HG03064 (cell line): ENCODE measurements around the gene PALM2AKAP2.

Source experiments
- ATAC-seq: cut with Tn5 transposase; IDR thresholded peaks from one replicate; pipeline ENCODE4 v1.9.1; 2021; ENCODE audit warnings: low read depth; ENCODE audit not compliant: unreplicated experiment

PALM2AKAP2 gene

GRCh38 chr9:109771087-109771486, 8.9 kb upstream of the PALM2AKAP2 start:
- no peak for ATAC-seq

- ATAC-seq = no peak
These were observed 8.0 kb upstream of the PALM2AKAP2 start for GRCh38 chr9:109771796-109772531.

- ATAC-seq = no peak
These were observed 4.5 kb upstream of the PALM2AKAP2 start for GRCh38 chr9:109775516-109775915.

- ATAC-seq = no peak
These were observed 3.6 kb upstream of the PALM2AKAP2 start for GRCh38 chr9:109776391-109776790.

GRCh38 chr9:109780453-109781033, 545 bp downstream of the PALM2AKAP2 start:
- ATAC-seq = no peak

GRCh38 chr9:109781086-109781485, 1.1 kb downstream of the PALM2AKAP2 start:
- ATAC-seq = no peak

- ATAC-seq = no peak
These were observed 1.7 kb downstream of the PALM2AKAP2 start for GRCh38 chr9:109781541-109782197.

GRCh38 chr9:109787735-109788134, 7.7 kb downstream of the PALM2AKAP2 start:
- no peak for ATAC-seq

- ATAC-seq = no peak
These were observed 9.6 kb downstream of the PALM2AKAP2 start for GRCh38 chr9:109789556-109789955.

GRCh38 chr9:109789971-109790370, 10.0 kb downstream of the PALM2AKAP2 start:
- ATAC-seq = no peak

GRCh38 chr9:109791003-109791677, 11.1 kb downstream of the PALM2AKAP2 start:
- ATAC-seq = no peak

GRCh38 chr9:109791747-109792146, 11.7 kb downstream of the PALM2AKAP2 start:
- ATAC-seq = no peak

- ATAC-seq = no peak
These were observed 13.1 kb downstream of the PALM2AKAP2 start for GRCh38 chr9:109792951-109793546.

- ATAC-seq = no peak
These were observed 13.9 kb downstream of the PALM2AKAP2 start for GRCh38 chr9:109793921-109794320.

GRCh38 chr9:109794361-109795012, 14.5 kb downstream of the PALM2AKAP2 start:
- no peak for ATAC-seq

- ATAC-seq = no peak
These were observed 15.6 kb downstream of the PALM2AKAP2 start for GRCh38 chr9:109795613-109796012.

- ATAC-seq = no peak
These were observed 16.1 kb downstream of the PALM2AKAP2 start for GRCh38 chr9:109796078-109796477.

- no peak for ATAC-seq
These were observed 17.0 kb downstream of the PALM2AKAP2 start for GRCh38 chr9:109797006-109797405.

GRCh38 chr9:109797509-109797908, 17.5 kb downstream of the PALM2AKAP2 start:
- no peak for ATAC-seq

- no peak for ATAC-seq
These were observed 19.1 kb downstream of the PALM2AKAP2 start for GRCh38 chr9:109799141-109799540.
